Colonic mucosa (tissue), 4 donors: ENCODE data around the gene SH3GL3. TPM values are rescaled to one million over a fixed set of nuclear protein-coding genes. Genes with fewer than 3 reads are reported as not detected.

Source experiments
- DNase-seq: peaks from one replicate; pipeline ENCODE4 v3.0.0-alpha.2; 2020
- H3K27ac ChIP-seq: fragments of 200-600 bp; one replicate; pipeline ENCODE4 v1.8.0; 2021
- H3K27me3 ChIP-seq: fragments of 200-600 bp; one replicate; pipeline ENCODE4 v1.8.0; 2021
- H3K36me3 ChIP-seq: fragments of 200-600 bp; one replicate; pipeline ENCODE4 v1.8.0; 2021
- H3K4me1 ChIP-seq: fragments of 200-600 bp; one replicate; pipeline ENCODE4 v1.8.0; 2021; ENCODE audit warnings: mild to moderate bottlenecking
- H3K4me3 ChIP-seq: fragments of 200-600 bp; one replicate; pipeline ENCODE4 v1.8.0; 2021
- H3K9ac ChIP-seq, 2 donors: one replicate each; pipeline ENCODE4 v1.7.0; 2013; ENCODE audit warnings: control low read depth in 2 of 2, low read depth in 2 of 2, low read length in 2 of 2
- H3K9me3 ChIP-seq: fragments of 200-600 bp; one replicate; pipeline ENCODE4 v1.8.0; 2021
- CTCF ChIP-seq: fragments of 200-600 bp; IDR thresholded peaks from one replicate; pipeline ENCODE4 v1.8.0; 2022; ENCODE audit warnings: antibody characterized with exemption, mild to moderate bottlenecking
- intact Hi-C: fragments of 100-400 bp; cut with DNase I; formaldehyde crosslinking; loops from one replicate; pipeline ENCODE4 v1.14.1; 2022
- total RNA-seq, 2 donors: library from RNA; stranded (reverse); fragmentation: NEBNext Ultra II Directional in 1 of 2; extraction: Animal tissue kit (Norgen Biotek cat#: 25700) in 1 of 2; gene quantifications; one replicate each; pipeline ENCODE4 v1.2.1, GENCODE V29; 2021
- donor health status: healthy.
- donor health status: DM: no; HTN: no; CAD: no.
- donor health status: DM: no; HTN: no; CAD: no.

Gene SH3GL3
- total RNA-seq, 2 donors from 2014 or later = not detected

DNA sequence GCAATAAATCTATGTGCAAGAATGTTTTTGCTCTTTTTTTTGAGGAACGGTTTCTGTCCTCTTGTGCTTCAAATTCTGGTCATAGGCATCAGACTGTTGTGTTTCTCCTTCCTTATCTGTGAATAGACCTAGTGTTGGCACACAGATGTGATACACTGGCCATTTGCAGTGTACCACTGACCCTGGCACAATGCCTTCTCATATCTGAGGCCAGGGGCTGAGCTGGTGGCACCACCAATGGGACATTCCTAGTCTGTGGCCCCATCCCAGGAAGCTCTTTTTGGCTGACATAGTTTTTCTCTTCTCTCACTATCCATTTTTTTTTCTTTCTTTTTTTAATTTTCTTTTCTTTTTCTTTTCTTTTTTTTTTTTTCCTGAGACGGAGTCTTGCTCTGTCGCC, 40.4 kb downstream of the SH3GL3 start:
- TF ChIP-seq CTCF = no peak
- no peak overlapping the region for H3K4me3 ChIP-seq
- H3K36me3 ChIP-seq = no peaks in the 10 kb centered on the region
- H3K9me3 ChIP-seq = no peaks in the 10 kb centered on the region
- intact Hi-C loops = no loop called here
- H3K27me3 ChIP-seq = no peaks in the 10 kb centered on the region
- no peak overlapping the region for H3K9ac ChIP-seq
- H3K27ac ChIP-seq = no peak overlapping the region
- H3K4me1 ChIP-seq = no peaks in the 10 kb centered on the region
- DNase-seq = no peak

DNA sequence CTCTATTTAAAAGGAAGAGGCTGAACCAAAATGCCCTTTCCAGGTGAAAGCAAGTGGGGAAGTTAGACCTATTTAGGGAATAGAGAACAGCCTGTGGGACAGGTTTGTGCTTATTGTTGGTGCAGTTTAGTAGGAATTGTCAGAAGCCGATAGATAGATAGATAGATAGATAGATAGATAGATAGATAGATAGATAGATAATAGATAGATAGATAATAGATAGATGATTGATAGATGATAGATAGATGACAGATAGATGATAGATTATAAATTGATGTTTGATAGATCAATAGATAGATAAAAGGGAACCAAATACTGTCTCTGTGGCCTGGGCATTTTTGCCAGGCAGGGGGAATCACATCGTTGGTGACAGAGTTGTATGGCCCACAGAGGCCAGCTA, 42.5 kb downstream of the SH3GL3 start:
- Histone ChIP-seq H3K4me1 (no peaks in the 10 kb centered on the region), H3K9ac (no peak overlapping the region), H3K9me3 (no peaks in the 10 kb centered on the region), H3K27me3 (no peaks in the 10 kb centered on the region), H3K4me3 (no peak overlapping the region), H3K36me3 (no peaks in the 10 kb centered on the region), H3K27ac (no peak overlapping the region)
- intact Hi-C loops = no loop called here
- TF ChIP-seq CTCF = no peak
- DNase-seq = no peak

GRCh38 chr15:83491486-83491885, 44.3 kb downstream of the SH3GL3 start:
- no peak for TF ChIP-seq CTCF
- Histone ChIP-seq H3K9ac (no peak overlapping the region), H3K36me3 (no peaks in the 10 kb centered on the region), H3K27me3 (no peaks in the 10 kb centered on the region), H3K4me3 (no peak overlapping the region), H3K4me1 (no peaks in the 10 kb centered on the region), H3K27ac (no peak overlapping the region), H3K9me3 (no peaks in the 10 kb centered on the region)
- intact Hi-C loops = no loop called here
- DNase-seq = no peak

- Histone ChIP-seq H3K9me3 (no peaks in the 10 kb centered on the region), H3K4me1 (no peaks in the 10 kb centered on the region), H3K27me3 (no peaks in the 10 kb centered on the region), H3K9ac (no peak overlapping the region), H3K36me3 (no peaks in the 10 kb centered on the region), H3K4me3 (no peak overlapping the region), H3K27ac (no peak overlapping the region)
- intact Hi-C loops = no loop called here
- TF ChIP-seq CTCF = no peak
- no peak for DNase-seq
Measured at GRCh38 chr15:83496766-83497165, 49.6 kb downstream of the SH3GL3 start.

DNA sequence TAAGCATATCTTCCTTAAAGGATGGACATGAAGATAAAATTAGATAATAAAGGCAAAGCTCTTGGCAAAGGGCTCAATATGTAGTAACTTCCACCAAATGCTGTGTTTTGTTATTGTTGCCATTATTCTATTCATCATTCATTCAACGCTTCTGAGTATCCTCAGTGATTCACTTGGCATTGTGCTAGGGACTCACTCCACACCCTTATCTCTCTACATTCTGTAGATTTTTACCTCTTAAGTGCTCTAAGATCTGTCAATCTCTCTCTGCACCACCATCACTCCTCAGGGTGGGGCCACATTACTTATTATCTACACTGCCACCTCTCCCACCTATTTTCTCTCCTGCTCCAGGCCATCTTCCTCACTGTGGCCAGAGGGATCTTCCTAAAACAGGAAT, 51.2 kb downstream of the SH3GL3 start:
- no peaks in the 10 kb centered on the region for H3K36me3 ChIP-seq

More for the DNA sequence above, 51.2 kb downstream of the SH3GL3 start:
- Histone ChIP-seq H3K9ac (no peak overlapping the region), H3K27ac (no peak overlapping the region), H3K27me3 (no peaks in the 10 kb centered on the region), H3K9me3 (no peaks in the 10 kb centered on the region), H3K4me3 (no peak overlapping the region), H3K4me1 (no peaks in the 10 kb centered on the region)
- intact Hi-C loops = no loop called here
- no peak for DNase-seq
- no peak for TF ChIP-seq CTCF
